Suprapubic skin (tissue), 4 donors: Measurements from ENCODE around the gene FSCN2. TPM values are rescaled to one million over a fixed set of nuclear protein-coding genes. Genes with fewer than 3 reads are reported as not detected.

Experiments used
- DNase-seq, 2 donors: peaks; one replicate each; pipeline ENCODE4 v3.0.0-alpha.2; 2019; ENCODE audit warnings: low spot score in 2 of 2
- H3K27ac ChIP-seq: fragments of 200-600 bp; sonication (generic); one replicate; pipeline ENCODE4 v1.5.1; 2019
- H3K27me3 ChIP-seq: fragments of 200-600 bp; sonication (generic); one replicate; pipeline ENCODE4 v1.5.1; 2019
- H3K36me3 ChIP-seq: fragments of 200-600 bp; sonication (generic); one replicate; pipeline ENCODE4 v1.5.1; 2019
- H3K4me1 ChIP-seq: fragments of 200-600 bp; sonication (generic); one replicate; pipeline ENCODE4 v1.5.1; 2019
- H3K4me3 ChIP-seq: fragments of 200-600 bp; sonication (generic); one replicate; pipeline ENCODE4 v1.5.1; 2019; ENCODE audit warnings: mild to moderate bottlenecking
- H3K9me3 ChIP-seq: fragments of 200-600 bp; sonication (generic); one replicate; pipeline ENCODE4 v1.5.1; 2019
- EP300 ChIP-seq: sonication (generic); formaldehyde crosslinking; IDR thresholded peaks from one replicate; pipeline ENCODE4 v1.6.1; 2017; ENCODE audit warnings: antibody characterized with exemption
- POLR2A ChIP-seq, 2 donors: fragments of 450-650 bp; IDR thresholded peaks; one replicate each; pipeline ENCODE4 v1.6.1; 2017; ENCODE audit warnings: antibody characterized with exemption in 2 of 2, mild to moderate bottlenecking in 2 of 2, moderate library complexity in 2 of 2
- POLR2AphosphoS5 ChIP-seq, 3 donors: sonication (generic); formaldehyde crosslinking; IDR thresholded peaks; one replicate each; pipeline ENCODE4 v1.6.1; 2017; ENCODE audit warnings: antibody characterized with exemption in 3 of 3
- WGBS: methylation state at CpG from one replicate; pipeline ENCODE4 v1.1.5; 2018; 5-methylcytosine and 5-hydroxymethylcytosine counted together
- total RNA-seq, 4 donors: library from RNA; depleted of rRNA; stranded (reverse); fragments of >200 nt; gene quantifications; one replicate each; pipeline ENCODE4 v1.1.0, GENCODE V29; 2016
- TF ChIP-seq, protein P1 (sequence below), 2 donors: fragments of 200-600 bp in 1 of 2; fragments of 450-650 bp in 1 of 2; sonication (generic) in 1 of 2; IDR thresholded peaks; one replicate each; pipeline ENCODE4 v1.5.1; 2016 to 2019; ENCODE audit warnings: antibody characterized with exemption in 2 of 2, mild to moderate bottlenecking in 1 of 2, moderate library complexity in 1 of 2

FSCN2 gene
- total RNA-seq, 4 donors from 2014 or later, result 0.52 to 4.7 (median 3.3) TPM

DNA sequence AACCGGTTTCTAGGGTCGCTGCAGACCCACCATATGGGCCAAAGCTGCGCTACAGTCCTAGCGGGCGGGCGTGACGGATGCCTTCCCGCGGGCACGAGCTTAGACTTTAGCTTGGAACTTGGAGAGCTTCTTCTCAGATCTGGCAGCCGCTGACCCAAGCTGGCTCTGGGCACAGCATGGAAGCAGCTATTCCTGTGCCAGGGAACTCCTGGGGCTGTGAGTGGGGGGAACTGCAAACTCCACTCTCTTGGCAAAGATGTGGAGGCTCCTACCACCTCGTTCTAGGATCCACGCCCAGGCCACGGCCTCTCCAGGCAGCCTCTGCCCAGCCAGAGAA lies 15.1 kb downstream of the FSCN2 start:
- DNase-seq, result no peak
- no peaks in the 10 kb centered on the region for H3K4me1 ChIP-seq
- peaks cover 90% of the 10 kb centered on the region for H3K36me3 ChIP-seq
- WGBS, result 50% methylated on average over 2 of the region's 14 CpGs
- no peaks in the 10 kb centered on the region for H3K9me3 ChIP-seq
- H3K27me3 ChIP-seq, result no peaks in the 10 kb centered on the region
- H3K27ac ChIP-seq, result no peak overlapping the region
- TF ChIP-seq POLR2AphosphoS5 (IDR thresholded peaks at IDR 0.05) (no peak), EP300 (no peak), POLR2A (IDR thresholded peaks at IDR 0.05) (no peak)
- TF ChIP-seq, protein P1, sequence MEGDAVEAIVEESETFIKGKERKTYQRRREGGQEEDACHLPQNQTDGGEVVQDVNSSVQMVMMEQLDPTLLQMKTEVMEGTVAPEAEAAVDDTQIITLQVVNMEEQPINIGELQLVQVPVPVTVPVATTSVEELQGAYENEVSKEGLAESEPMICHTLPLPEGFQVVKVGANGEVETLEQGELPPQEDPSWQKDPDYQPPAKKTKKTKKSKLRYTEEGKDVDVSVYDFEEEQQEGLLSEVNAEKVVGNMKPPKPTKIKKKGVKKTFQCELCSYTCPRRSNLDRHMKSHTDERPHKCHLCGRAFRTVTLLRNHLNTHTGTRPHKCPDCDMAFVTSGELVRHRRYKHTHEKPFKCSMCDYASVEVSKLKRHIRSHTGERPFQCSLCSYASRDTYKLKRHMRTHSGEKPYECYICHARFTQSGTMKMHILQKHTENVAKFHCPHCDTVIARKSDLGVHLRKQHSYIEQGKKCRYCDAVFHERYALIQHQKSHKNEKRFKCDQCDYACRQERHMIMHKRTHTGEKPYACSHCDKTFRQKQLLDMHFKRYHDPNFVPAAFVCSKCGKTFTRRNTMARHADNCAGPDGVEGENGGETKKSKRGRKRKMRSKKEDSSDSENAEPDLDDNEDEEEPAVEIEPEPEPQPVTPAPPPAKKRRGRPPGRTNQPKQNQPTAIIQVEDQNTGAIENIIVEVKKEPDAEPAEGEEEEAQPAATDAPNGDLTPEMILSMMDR (IDR thresholded peaks at IDR 0.05), result no peak
- H3K4me3 ChIP-seq, result no peak overlapping the region

DNA sequence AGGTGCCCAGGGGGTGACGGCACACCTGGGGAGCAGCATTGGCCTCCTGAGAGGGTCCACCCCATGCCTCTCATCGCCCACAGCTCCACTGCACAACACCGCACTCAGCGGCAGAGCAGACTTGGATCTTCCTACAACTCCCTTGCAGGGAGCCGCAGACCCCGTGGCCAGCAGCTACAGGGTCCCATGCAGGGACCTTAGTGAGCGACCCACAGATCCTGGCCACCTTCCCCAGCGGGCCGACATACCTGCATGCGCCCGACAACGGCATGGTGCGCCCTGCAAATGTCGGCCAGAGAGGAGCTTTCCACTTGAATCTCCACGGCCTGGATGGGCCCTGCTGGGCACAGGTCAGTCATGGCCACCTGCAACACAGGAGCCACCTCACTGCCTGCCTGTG lies 15.6 kb downstream of the FSCN2 start:
- Histone ChIP-seq H3K36me3 (peaks cover 91% of the 10 kb centered on the region), H3K27ac (no peak overlapping the region), H3K27me3 (no peaks in the 10 kb centered on the region), H3K4me1 (no peaks in the 10 kb centered on the region), H3K9me3 (no peaks in the 10 kb centered on the region), H3K4me3 (no peak overlapping the region)
- WGBS, result 96% methylated on average over 7 of the region's 15 CpGs
- DNase-seq, result no peak
- TF ChIP-seq EP300, result no peak
- TF ChIP-seq POLR2AphosphoS5 (IDR thresholded peaks at IDR 0.05), result no peak
- no peak for TF ChIP-seq POLR2A (IDR thresholded peaks at IDR 0.05)
- TF ChIP-seq, protein P1 (IDR thresholded peaks at IDR 0.05), result no peak

DNA sequence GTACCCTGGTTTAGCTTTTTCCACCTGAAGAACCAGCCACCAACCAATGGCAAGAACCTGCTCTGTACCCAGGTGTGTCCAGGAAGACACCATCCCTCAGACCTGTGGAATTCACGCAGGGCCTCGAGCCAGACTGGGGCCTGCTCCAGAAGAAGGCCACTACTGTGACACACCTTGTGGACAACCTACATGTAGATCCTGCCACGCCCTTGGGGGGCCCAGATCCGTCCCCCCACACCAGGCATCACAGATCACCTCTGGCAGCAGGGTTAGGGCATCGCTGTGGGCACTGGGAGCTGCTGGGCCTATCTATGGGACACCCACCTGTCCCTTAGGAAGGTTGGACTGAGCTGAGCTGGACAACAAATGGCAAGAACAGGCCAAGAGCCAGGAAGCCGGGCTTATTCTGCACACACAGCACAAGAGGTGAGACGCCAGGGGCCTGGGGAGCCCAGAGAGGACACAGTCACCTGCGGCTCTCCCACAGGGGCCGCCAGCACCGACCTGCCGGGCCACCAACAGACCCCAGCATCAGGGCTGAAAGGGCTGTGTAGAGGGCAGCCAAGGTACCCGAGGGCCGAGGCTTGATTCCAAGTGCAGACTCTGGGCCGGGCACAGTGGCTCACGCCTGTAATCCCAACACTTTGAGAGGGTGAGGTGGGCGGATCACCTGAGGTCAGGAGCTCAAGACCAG lies 16.3 kb downstream of the FSCN2 start:
- WGBS, result 91% methylated on average over 6 of the region's 16 CpGs

DNA sequence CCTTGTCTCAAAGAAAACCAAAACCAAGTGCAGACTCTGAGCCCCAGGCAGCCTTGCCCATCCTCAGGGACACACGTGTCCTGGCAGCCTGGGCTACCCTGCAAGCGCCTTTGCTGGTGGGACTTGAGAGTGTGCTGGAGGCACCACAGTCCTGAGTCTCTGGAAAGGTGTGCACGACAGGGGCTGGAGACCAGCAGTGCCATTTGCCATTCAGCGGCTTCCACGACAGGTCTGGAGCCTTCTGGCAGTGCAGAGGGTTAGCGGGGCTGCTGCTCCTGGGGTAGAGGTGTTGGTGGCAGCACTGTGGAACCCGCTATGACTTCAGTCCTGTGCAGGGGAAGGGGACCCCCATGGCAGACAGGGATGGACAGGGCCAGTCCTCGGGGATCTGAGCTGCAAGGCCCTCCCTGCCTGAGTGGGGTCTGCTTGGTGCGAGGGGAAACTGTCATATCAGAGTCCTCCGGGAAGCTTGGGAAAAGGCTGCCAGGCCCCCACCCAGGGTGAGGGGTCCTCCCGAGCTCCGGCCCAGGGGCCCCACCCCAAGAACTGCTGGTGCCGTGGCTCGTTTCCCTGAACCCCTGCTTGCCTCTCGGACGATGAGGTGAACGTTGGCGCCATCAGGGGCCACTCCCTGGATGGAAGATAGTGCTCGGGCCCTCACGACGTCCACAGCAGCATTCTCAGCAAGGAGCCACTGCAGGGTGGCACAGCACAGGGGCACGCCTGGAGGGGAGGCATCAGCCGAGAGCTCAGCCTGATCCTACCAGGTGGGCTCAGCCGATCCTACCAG lies 17.2 kb downstream of the FSCN2 start:
- WGBS, result 81% methylated on average over 4 of the region's 24 CpGs
- peaks cover 88% of the 10 kb centered on the region for H3K36me3 ChIP-seq

More for the DNA sequence above, 16.3 kb downstream of the FSCN2 start:
- no peaks in the 10 kb centered on the region for H3K27me3 ChIP-seq
- H3K9me3 ChIP-seq, result no peaks in the 10 kb centered on the region
- no peaks in the 10 kb centered on the region for H3K4me1 ChIP-seq
- H3K27ac ChIP-seq, result no peak overlapping the region
- TF ChIP-seq POLR2A (IDR thresholded peaks at IDR 0.05), result no peak
- no peak for TF ChIP-seq EP300
- TF ChIP-seq POLR2AphosphoS5 (IDR thresholded peaks at IDR 0.05), result no peak
- TF ChIP-seq, protein P1 (IDR thresholded peaks at IDR 0.05), result no peak
- no peak for DNase-seq
- peaks cover 89% of the 10 kb centered on the region for H3K36me3 ChIP-seq
- no peak overlapping the region for H3K4me3 ChIP-seq

More for the DNA sequence above, 17.2 kb downstream of the FSCN2 start:
- TF ChIP-seq, protein P1 (IDR thresholded peaks at IDR 0.05), result no peak
- TF ChIP-seq POLR2AphosphoS5 (IDR thresholded peaks at IDR 0.05), result no peak
- Histone ChIP-seq H3K27ac (no peak overlapping the region), H3K4me3 (no peak overlapping the region), H3K9me3 (no peaks in the 10 kb centered on the region), H3K4me1 (no peaks in the 10 kb centered on the region), H3K27me3 (no peaks in the 10 kb centered on the region)
- DNase-seq, result no peak
